Measurements from ENCODE around the gene RAPGEF3. TPM values are rescaled to one million over a fixed set of nuclear protein-coding genes. Genes with fewer than 3 reads are reported as not detected.

The RAPGEF3 gene
- polyA plus RNA-seq, 5 donors = 11.2 to 20.3 (median 16.1) TPM

- no peak for DNase-seq
These were observed 1.3 kb downstream of the RAPGEF3 start for GRCh38 chr12:47757364-47757839.

GRCh38 chr12:47755655-47756562 is 2.8 kb downstream of the RAPGEF3 start:
- DNase-seq = no peak

- peak in 1 of 2 donors; percentile 45 for DNase-seq
These were observed 3.8 kb downstream of the RAPGEF3 start for GRCh38 chr12:47754881-47755280.

- DNase-seq = no peak
These were observed 4.6 kb downstream of the RAPGEF3 start for GRCh38 chr12:47754126-47754525.

GRCh38 chr12:47753021-47754001 is 5.4 kb downstream of the RAPGEF3 start:
- DNase-seq = peak in 1 of 2 donors; percentile 35

- no peak for DNase-seq
These were observed 6.1 kb downstream of the RAPGEF3 start for GRCh38 chr12:47752552-47752951.

- DNase-seq = no peak
These were observed 6.6 kb downstream of the RAPGEF3 start for GRCh38 chr12:47752121-47752520.

- DNase-seq = no peak
These were observed 7.1 kb downstream of the RAPGEF3 start for GRCh38 chr12:47751561-47751960.

GRCh38 chr12:47750916-47751470 is 7.7 kb downstream of the RAPGEF3 start:
- no peak for DNase-seq

GRCh38 chr12:47750229-47750798 is 8.4 kb downstream of the RAPGEF3 start:
- DNase-seq = no peak

GRCh38 chr12:47748899-47749298 is 9.8 kb downstream of the RAPGEF3 start:
- DNase-seq = no peak

- no peak for DNase-seq
These were observed 10.2 kb downstream of the RAPGEF3 start for GRCh38 chr12:47748507-47748828.

- no peak for DNase-seq
These were observed 10.8 kb downstream of the RAPGEF3 start for GRCh38 chr12:47747596-47748506.

GRCh38 chr12:47747126-47747525 is 11.6 kb downstream of the RAPGEF3 start:
- DNase-seq = no peak

GRCh38 chr12:47746523-47746922 is 12.2 kb downstream of the RAPGEF3 start:
- DNase-seq = no peak

GRCh38 chr12:47746073-47746472 is 12.6 kb downstream of the RAPGEF3 start:
- DNase-seq = no peak

- no peak for DNase-seq
These were observed 13.1 kb downstream of the RAPGEF3 start for GRCh38 chr12:47745485-47746041.

GRCh38 chr12:47744778-47745436 is 13.8 kb downstream of the RAPGEF3 start:
- no peak for DNase-seq

GRCh38 chr12:47744005-47744651 is 14.6 kb downstream of the RAPGEF3 start:
- no peak for DNase-seq
